Testis (tissue), 2 donors: Measurements from ENCODE around the gene CCT5.

Experiments used
- POLR2A ChIP-seq: fragments of 450-650 bp; IDR thresholded peaks from one replicate; pipeline ENCODE4 v1.6.1; 2017; ENCODE audit warnings: antibody characterized with exemption, mild to moderate bottlenecking, moderate library complexity
- TF ChIP-seq, protein P1 (sequence below), 3 experiments: fragments of 450-650 bp in 2 of 3; fragments of 200-600 bp in 1 of 3; sonication (generic) in 1 of 3; IDR thresholded peaks; one replicate each; pipeline ENCODE4 v1.5.1; 2016 to 2019; ENCODE audit warnings: antibody characterized with exemption in 3 of 3, mild to moderate bottlenecking in 2 of 3, moderate library complexity in 1 of 3

DNA sequence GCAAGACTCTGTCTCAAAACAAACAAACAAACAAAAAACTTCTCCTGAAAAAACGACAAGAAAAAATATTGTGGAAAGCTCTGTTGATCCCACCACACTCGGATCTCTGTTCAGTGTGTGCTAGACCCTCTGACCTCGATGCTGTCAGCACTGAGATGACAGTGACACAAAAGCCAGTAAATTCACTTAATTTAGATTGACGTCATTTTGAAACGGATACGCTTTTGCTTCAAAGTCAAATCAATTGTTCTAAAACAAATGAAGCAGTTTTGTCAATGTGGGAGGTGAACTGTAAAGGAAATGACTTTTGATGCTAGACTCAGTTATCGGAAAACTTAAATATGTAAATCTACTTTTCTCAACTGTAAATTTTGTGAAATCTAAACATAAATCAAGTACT, 26.6 kb downstream of the CCT5 start:
- TF ChIP-seq, protein P1, sequence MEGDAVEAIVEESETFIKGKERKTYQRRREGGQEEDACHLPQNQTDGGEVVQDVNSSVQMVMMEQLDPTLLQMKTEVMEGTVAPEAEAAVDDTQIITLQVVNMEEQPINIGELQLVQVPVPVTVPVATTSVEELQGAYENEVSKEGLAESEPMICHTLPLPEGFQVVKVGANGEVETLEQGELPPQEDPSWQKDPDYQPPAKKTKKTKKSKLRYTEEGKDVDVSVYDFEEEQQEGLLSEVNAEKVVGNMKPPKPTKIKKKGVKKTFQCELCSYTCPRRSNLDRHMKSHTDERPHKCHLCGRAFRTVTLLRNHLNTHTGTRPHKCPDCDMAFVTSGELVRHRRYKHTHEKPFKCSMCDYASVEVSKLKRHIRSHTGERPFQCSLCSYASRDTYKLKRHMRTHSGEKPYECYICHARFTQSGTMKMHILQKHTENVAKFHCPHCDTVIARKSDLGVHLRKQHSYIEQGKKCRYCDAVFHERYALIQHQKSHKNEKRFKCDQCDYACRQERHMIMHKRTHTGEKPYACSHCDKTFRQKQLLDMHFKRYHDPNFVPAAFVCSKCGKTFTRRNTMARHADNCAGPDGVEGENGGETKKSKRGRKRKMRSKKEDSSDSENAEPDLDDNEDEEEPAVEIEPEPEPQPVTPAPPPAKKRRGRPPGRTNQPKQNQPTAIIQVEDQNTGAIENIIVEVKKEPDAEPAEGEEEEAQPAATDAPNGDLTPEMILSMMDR (IDR thresholded peaks at IDR 0.05), result no peak
- TF ChIP-seq POLR2A, result no peak
